Nephron (organoid): ENCODE results near the gene SCNN1G.

Source experiments
- H3K27ac Mint-ChIP-seq, 3 experiments: 2 replicates each; pipeline ENCODE4 v1.8.0; 2020; ENCODE audit warnings: mixed read lengths in 3 of 3, mild to moderate bottlenecking in 2 of 3, moderate library complexity in 1 of 3
- H3K27me3 Mint-ChIP-seq: 2 replicates; pipeline ENCODE4 v1.8.0; 2021; ENCODE audit warnings: low read depth, mild to moderate bottlenecking, moderate library complexity, mixed read lengths
- H3K36me3 Mint-ChIP-seq: 2 replicates; pipeline ENCODE4 v1.8.0; 2020; ENCODE audit warnings: low read depth, mixed read lengths
- H3K4me1 Mint-ChIP-seq: 2 replicates; pipeline ENCODE4 v1.8.0; 2020; ENCODE audit warnings: mixed read lengths
- H3K4me3 Mint-ChIP-seq, 3 experiments: 2 replicates each; pipeline ENCODE4 v1.8.0; 2020; ENCODE audit warnings: mild to moderate bottlenecking in 3 of 3, mixed read lengths in 3 of 3, moderate library complexity in 2 of 3
- H3K9me3 Mint-ChIP-seq: 2 replicates; pipeline ENCODE4 v1.8.0; 2020; ENCODE audit warnings: mixed read lengths
- CTCF ChIP-seq, 3 experiments: fragments of 200-600 bp; sonication (generic); IDR thresholded peaks; one replicate each; pipeline ENCODE4 v1.5.0; 2021; ENCODE audit warnings: antibody characterized with exemption in 3 of 3; ENCODE audit not compliant: unreplicated experiment in 3 of 3

SCNN1G gene

GRCh38 chr16:23222929-23223328 is 40.4 kb downstream of the SCNN1G start:
- Mint-ChIP-seq H3K27me3 (peaks cover 10% of the 10 kb centered on the region), H3K4me1 (no peaks in the 10 kb centered on the region), H3K36me3 (no peaks in the 10 kb centered on the region), H3K4me3 (no peak overlapping the region), H3K27ac (no peak overlapping the region), H3K9me3 (no peaks in the 10 kb centered on the region)
- no peak for TF ChIP-seq CTCF (IDR thresholded peaks at IDR 0.05; ENCODE audit: unreplicated experiment in 3 of 3)

- Mint-ChIP-seq H3K4me3 (no peak overlapping the region), H3K27ac (no peak overlapping the region), H3K9me3 (no peaks in the 10 kb centered on the region), H3K4me1 (no peaks in the 10 kb centered on the region), H3K27me3 (peaks cover 8% of the 10 kb centered on the region), H3K36me3 (no peaks in the 10 kb centered on the region)
- TF ChIP-seq CTCF (IDR thresholded peaks at IDR 0.05; ENCODE audit: unreplicated experiment in 3 of 3): no peak
Measured at GRCh38 chr16:23223368-23223767, 40.8 kb downstream of the SCNN1G start.

- peaks cover 5% of the 10 kb centered on the region for H3K27me3 Mint-ChIP-seq
- TF ChIP-seq CTCF (IDR thresholded peaks at IDR 0.05; ENCODE audit: unreplicated experiment in 3 of 3): no peak
- no peak overlapping the region for H3K27ac Mint-ChIP-seq
- H3K4me3 Mint-ChIP-seq: no peak overlapping the region
- H3K36me3 Mint-ChIP-seq: no peaks in the 10 kb centered on the region
- no peaks in the 10 kb centered on the region for H3K4me1 Mint-ChIP-seq
- no peaks in the 10 kb centered on the region for H3K9me3 Mint-ChIP-seq
Measured at GRCh38 chr16:23225109-23225508, 42.6 kb downstream of the SCNN1G start.

GRCh38 chr16:23225634-23226033 is 43.1 kb downstream of the SCNN1G start:
- Mint-ChIP-seq H3K9me3 (no peaks in the 10 kb centered on the region), H3K4me3 (no peak overlapping the region), H3K27me3 (peaks cover 5% of the 10 kb centered on the region), H3K36me3 (no peaks in the 10 kb centered on the region), H3K4me1 (no peaks in the 10 kb centered on the region), H3K27ac (no peak overlapping the region)
- no peak for TF ChIP-seq CTCF (IDR thresholded peaks at IDR 0.05; ENCODE audit: unreplicated experiment in 3 of 3)

- no peak for TF ChIP-seq CTCF (IDR thresholded peaks at IDR 0.05; ENCODE audit: unreplicated experiment in 3 of 3)
- Mint-ChIP-seq H3K27ac (no peak overlapping the region), H3K4me1 (no peaks in the 10 kb centered on the region), H3K4me3 (no peak overlapping the region), H3K27me3 (peaks cover 12% of the 10 kb centered on the region), H3K36me3 (no peaks in the 10 kb centered on the region), H3K9me3 (no peaks in the 10 kb centered on the region)
Measured at GRCh38 chr16:23227529-23227928, 45.0 kb downstream of the SCNN1G start.

GRCh38 chr16:23229714-23230113 is 47.2 kb downstream of the SCNN1G start:
- Mint-ChIP-seq H3K27me3 (peaks cover 7% of the 10 kb centered on the region), H3K9me3 (no peaks in the 10 kb centered on the region), H3K4me1 (no peaks in the 10 kb centered on the region), H3K4me3 (no peak overlapping the region), H3K27ac (no peak overlapping the region), H3K36me3 (no peaks in the 10 kb centered on the region)
- TF ChIP-seq CTCF (IDR thresholded peaks at IDR 0.05; ENCODE audit: unreplicated experiment in 3 of 3): no peak
